CD4-positive, alpha-beta T cell treated with Interleukin-4 for 1 hour (primary cell): ENCODE measurements around the gene TWIST1.

Experiments used
- DNase-seq, 2 donors: peaks; one replicate each; pipeline ENCODE4 v3.0.0-alpha.2; 2020 to 2022

The TWIST1 gene

GRCh38 chr7:19094138-19094537 lies 23.3 kb downstream of the TWIST1 start:
- no peak for DNase-seq

- no peak for DNase-seq
Observed at GRCh38 chr7:19091550-19092200, 25.8 kb downstream of the TWIST1 start.

DNA sequence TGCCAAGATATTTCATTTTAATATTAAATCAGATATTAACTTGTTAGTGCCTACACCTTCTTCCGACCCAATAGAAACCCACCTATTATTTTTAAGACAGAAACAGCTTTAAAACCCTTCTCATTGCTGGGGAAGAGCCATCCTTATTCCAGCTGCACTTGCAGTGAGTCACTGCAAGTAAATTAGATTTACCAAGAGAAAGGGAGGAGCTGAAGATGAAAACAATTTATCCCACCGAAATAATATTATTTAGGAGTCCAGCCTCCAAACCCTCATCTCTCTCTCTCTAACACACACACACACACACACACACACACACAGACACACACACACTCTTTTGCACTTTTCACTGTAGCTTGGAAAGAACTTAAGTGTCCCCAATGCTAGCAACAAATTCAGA lies 26.9 kb downstream of the TWIST1 start:
- DNase-seq: no peak

- no peak for DNase-seq
Observed at GRCh38 chr7:19089797-19090196, 27.6 kb downstream of the TWIST1 start.

DNA sequence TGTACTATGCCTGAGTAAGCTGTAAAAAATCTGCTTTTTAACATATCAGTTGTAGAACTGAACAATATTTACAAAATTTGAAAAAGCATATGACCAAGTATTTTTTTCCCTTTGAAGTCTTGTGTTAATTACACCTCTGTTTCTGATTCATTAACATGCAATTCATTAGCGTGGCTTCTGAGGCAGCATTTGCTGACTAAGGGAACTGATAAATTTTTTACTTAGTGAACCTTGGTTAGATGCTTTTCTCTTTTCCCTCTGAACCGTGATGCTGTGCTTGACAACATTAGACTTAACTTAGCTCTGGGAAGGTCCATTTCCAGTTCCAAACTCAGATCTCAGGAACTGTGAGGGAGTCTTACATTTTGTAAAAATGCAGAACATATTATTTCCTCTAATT lies 28.1 kb downstream of the TWIST1 start:
- DNase-seq: no peak

DNA sequence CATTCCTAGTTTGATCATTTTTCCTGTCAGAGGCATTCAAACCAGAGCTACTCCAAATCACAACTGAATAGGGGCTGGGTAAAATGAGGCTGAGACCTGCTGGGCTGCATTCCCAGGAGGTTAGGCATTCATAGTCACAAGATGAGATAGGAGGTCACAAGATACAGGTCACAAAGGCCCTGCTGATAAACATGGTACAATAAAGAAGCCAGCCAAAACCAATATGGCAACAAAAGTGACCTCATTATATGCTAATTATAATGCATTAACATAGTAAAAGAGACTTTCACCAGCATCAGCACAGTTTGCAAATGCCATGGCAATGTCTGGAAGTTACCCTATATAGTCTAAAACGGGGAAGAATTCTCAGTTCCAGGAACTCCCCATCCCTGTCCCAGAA lies 37.3 kb downstream of the TWIST1 start:
- no peak for DNase-seq

DNA sequence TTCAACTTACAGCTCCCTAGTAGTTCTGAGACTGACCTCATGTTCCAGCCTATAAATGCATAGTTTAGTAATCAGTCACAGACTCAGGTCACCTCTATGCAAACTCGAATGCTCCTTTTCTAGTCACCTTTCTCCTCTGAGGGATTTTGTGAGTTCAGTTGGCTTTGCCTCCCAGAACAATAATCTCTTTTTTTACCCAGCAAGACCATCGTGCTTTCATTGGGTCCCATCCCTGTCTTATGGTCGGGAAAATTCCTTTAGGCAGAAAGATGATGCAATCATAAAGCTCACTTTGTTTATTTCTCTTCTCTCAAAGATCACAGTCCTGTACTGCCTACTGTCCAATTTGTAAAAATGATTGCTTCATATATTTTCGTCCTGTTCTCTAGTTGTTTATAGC lies 38.4 kb downstream of the TWIST1 start:
- DNase-seq: no peak

- DNase-seq: no peak
Observed at GRCh38 chr7:19069842-19070241, 47.6 kb downstream of the TWIST1 start.

GRCh38 chr7:19066170-19066569 lies 51.3 kb downstream of the TWIST1 start:
- no peak for DNase-seq
